ENCODE results near the gene ITGA6.

- TF ChIP-seq CTCF (conservative IDR thresholded peaks at IDR 0.05 in 1 of 2, IDR thresholded peaks at IDR 0.05 in 1 of 2; ENCODE audit: extremely low read depth in 1 of 2, insufficient read depth in 1 of 2, low read depth in 1 of 2, low read length in 2 of 2) (no peak), EZH2 (IDR thresholded peaks at IDR 0.05; ENCODE audit: borderline replicate concordance, low read length) (no peak)
Measured at GRCh38 chr2:172397148-172397834, 30.1 kb upstream of the ITGA6 start.
